AG04450 (cell line): ENCODE results near the gene AGPAT2. TPM values are rescaled to one million over a fixed set of nuclear protein-coding genes. Genes with fewer than 3 reads are reported as not detected.

Experiments
- CTCF ChIA-PET: fragments of 300-600, 350-600 bp; formaldehyde crosslinking; extraction: SDS; loops from one replicate; lab custom pipeline; 2022; ENCODE audit warnings: antibody characterized with exemption, inconsistent platforms; lab: Charles Lee
- POLR2A ChIA-PET: fragments of 350-600 bp; formaldehyde crosslinking; extraction: SDS; loops from one replicate; lab custom pipeline; 2021; ENCODE audit warnings: antibody characterized with exemption, inconsistent platforms; lab: Yijun Ruan, JAX
- DNase-seq: peaks from one replicate; pipeline ENCODE4 v3.0.0-alpha.2; 2011; ENCODE audit warnings: low read depth, low spot score
- H3K27ac ChIP-seq: one replicate; pipeline ENCODE4 v1.5.1; 2012; ENCODE audit warnings: low read depth, low read length, control low read depth
- H3K27me3 ChIP-seq: one replicate; pipeline ENCODE4 v1.6.0; 2012; ENCODE audit warnings: low read length; ENCODE audit not compliant: control insufficient read depth, insufficient read depth
- H3K4me3 ChIP-seq: 2 replicates; pipeline ENCODE4 v1.5.1; 2011; ENCODE audit warnings: mild to moderate bottlenecking, low read depth, low read length, control low read depth
- H3K9me3 ChIP-seq: 2 replicates; pipeline ENCODE4 v1.5.1; 2012; ENCODE audit warnings: low read length; ENCODE audit not compliant: control insufficient read depth, insufficient read depth
- polyA plus RNA-seq: library from polyadenylated mRNA; depleted of rRNA; stranded (reverse); fragments of >200 nt; gene quantifications from 2 replicates; pipeline ENCODE4 v1.2.3, GENCODE V29; 2011
- TF ChIP-seq, protein P1 (sequence below): IDR thresholded peaks from 2 replicates; pipeline ENCODE4 v1.5.1; 2011; ENCODE audit warnings: low read depth, low read length, control low read depth, inconsistent platforms

Gene AGPAT2
- polyA plus RNA-seq, 1 experiment, result 24.4 TPM

DNA sequence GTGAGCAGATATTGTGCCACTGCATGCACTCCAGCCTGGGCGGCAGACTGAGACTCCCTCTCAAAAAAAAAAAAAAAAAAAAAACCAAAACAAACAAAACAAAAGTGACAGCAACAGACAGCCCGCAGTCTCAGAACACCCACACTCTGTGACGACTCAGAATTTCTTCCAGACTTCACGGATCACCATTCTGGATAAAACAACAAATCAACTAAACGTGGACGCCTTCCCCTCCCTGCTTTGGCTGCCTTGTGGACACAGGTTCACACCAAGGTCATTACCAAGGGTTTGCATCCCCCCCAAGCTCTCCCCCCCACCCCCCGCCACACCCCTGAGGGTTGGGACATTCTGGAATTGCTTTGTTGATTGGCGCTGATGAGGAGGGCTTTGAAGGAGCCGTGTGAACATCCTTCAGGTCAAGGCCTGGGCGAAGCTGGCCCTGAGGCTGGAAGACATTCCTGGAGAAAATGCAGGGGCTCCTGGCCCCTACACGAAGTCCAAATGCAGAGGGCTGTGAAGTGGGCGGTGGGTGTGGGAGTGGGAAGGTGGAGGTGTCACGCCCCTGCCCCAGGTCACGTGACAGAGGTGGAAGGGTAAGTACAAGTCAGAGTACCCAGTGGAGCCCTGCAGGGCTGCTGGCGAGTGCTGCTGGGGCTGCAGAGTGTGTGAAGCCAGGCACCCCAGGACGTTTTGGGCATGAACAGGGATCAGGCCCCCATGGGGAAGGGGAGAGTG is 45.4 kb upstream of the AGPAT2 start:
- Histone ChIP-seq H3K9me3 (no peaks in the 10 kb centered on the region; the same call in 1 of the 2 replicates), H3K27me3 (peaks cover 3% of the 10 kb centered on the region), H3K27ac (no peak overlapping the region), H3K4me3 (no peak overlapping the region)
- TF ChIP-seq, protein P1, sequence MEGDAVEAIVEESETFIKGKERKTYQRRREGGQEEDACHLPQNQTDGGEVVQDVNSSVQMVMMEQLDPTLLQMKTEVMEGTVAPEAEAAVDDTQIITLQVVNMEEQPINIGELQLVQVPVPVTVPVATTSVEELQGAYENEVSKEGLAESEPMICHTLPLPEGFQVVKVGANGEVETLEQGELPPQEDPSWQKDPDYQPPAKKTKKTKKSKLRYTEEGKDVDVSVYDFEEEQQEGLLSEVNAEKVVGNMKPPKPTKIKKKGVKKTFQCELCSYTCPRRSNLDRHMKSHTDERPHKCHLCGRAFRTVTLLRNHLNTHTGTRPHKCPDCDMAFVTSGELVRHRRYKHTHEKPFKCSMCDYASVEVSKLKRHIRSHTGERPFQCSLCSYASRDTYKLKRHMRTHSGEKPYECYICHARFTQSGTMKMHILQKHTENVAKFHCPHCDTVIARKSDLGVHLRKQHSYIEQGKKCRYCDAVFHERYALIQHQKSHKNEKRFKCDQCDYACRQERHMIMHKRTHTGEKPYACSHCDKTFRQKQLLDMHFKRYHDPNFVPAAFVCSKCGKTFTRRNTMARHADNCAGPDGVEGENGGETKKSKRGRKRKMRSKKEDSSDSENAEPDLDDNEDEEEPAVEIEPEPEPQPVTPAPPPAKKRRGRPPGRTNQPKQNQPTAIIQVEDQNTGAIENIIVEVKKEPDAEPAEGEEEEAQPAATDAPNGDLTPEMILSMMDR, result no peak
- DNase-seq, result no peak
- ChIA-PET CTCF (interaction anchor here (0.7 kb wide), 1 partner anchor 17 kb away, joined by 4 read pairs; no protein-coding TSS in a partner anchor), POLR2A (no interaction called here)

- TF ChIP-seq, protein P1, result no peak
- DNase-seq, result no peak
- Histone ChIP-seq H3K27ac (no peak overlapping the region), H3K4me3 (no peak overlapping the region), H3K27me3 (no peaks in the 10 kb centered on the region), H3K9me3 (no peaks in the 10 kb centered on the region; the same call in 1 of the 2 replicates)
- CTCF ChIA-PET, result interaction anchor here (1.1 to 2.3 kb wide), 3 partner anchors 10 to 58 kb away, joined by 3 to 7 read pairs (median 7); no protein-coding TSS in a partner anchor
- POLR2A ChIA-PET, result interaction anchor here (2.3 kb wide), 1 partner anchor 10 kb away, joined by 7 read pairs; no protein-coding TSS in a partner anchor
These were observed 42.7 kb upstream of the AGPAT2 start for GRCh38 chr9:136729926-136730325.

GRCh38 chr9:136729144-136729543 is 41.9 kb upstream of the AGPAT2 start:
- POLR2A ChIA-PET, result interaction anchor here (0.6 to 2.4 kb wide), 8 partner anchors 9 to 400 kb away, joined by 3 to 14 read pairs (median 5); no protein-coding TSS in a partner anchor
- DNase-seq, result no peak
- no peak overlapping the region for H3K27ac ChIP-seq

GRCh38 chr9:136728548-136729123 is 41.4 kb upstream of the AGPAT2 start:
- peak overlapping the region; percentile 76 for H3K4me3 ChIP-seq
- no peaks in the 10 kb centered on the region for H3K27me3 ChIP-seq
- no peaks in the 10 kb centered on the region; the same call in 1 of the 2 replicates for H3K9me3 ChIP-seq
- ChIA-PET CTCF (interaction anchor here (0.6 to 2.3 kb wide), 8 partner anchors 9 to 306 kb away, joined by 3 to 7 read pairs (median 4); no protein-coding TSS in a partner anchor), POLR2A (interaction anchor here (0.6 to 2.4 kb wide), 23 partner anchors 8 to 619 kb away, joined by 3 to 17 read pairs (median 4); partner anchors contain the start of genes AGPAT2 and MAN1B1)
- TF ChIP-seq, protein P1, result no peak
- DNase-seq, result no peak
- H3K27ac ChIP-seq, result no peak overlapping the region

More at GRCh38 chr9:136729144-136729543, 41.9 kb upstream of the AGPAT2 start:
- no peaks in the 10 kb centered on the region for H3K27me3 ChIP-seq
- TF ChIP-seq, protein P1, result no peak
- CTCF ChIA-PET, result interaction anchor here (1.1 to 2.3 kb wide), 6 partner anchors 9 to 244 kb away, joined by 3 to 7 read pairs (median 6); no protein-coding TSS in a partner anchor
- peak overlapping the region; percentile 76 for H3K4me3 ChIP-seq
- no peaks in the 10 kb centered on the region; the same call in 1 of the 2 replicates for H3K9me3 ChIP-seq
